Stimulated activated CD4-positive, alpha-beta T cell treated with anti-CD3 and anti-CD28 coated beads, Interleukin-4, amount 100 ng/mL, for 48 hours (primary cell): ENCODE measurements around the gene MALRD1.

Experiments used
- DNase-seq, 2 donors: peaks; one replicate each; pipeline ENCODE4 v3.0.0-alpha.2; 2020; ENCODE audit warnings: low read depth in 2 of 2

Gene MALRD1

DNA sequence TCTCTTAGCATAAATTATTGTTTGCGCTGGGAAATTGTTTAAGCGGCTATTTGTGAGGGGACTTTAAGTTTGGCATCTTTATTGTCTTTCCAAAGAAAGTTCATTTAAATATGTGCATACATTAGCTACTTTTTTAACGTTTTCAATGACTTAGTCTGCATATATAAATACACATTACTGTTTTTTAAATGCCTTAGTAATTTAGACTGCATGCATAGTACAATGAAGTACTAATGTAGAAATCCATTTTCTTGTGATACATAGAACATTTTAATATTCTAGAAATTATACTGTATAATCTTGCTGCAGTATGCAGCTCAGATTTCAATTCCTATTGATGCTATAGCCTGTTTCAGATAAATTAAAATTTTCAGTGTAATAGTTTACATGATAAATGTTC is 325.4 kb downstream of the MALRD1 start:
- DNase-seq, result no peak

DNA sequence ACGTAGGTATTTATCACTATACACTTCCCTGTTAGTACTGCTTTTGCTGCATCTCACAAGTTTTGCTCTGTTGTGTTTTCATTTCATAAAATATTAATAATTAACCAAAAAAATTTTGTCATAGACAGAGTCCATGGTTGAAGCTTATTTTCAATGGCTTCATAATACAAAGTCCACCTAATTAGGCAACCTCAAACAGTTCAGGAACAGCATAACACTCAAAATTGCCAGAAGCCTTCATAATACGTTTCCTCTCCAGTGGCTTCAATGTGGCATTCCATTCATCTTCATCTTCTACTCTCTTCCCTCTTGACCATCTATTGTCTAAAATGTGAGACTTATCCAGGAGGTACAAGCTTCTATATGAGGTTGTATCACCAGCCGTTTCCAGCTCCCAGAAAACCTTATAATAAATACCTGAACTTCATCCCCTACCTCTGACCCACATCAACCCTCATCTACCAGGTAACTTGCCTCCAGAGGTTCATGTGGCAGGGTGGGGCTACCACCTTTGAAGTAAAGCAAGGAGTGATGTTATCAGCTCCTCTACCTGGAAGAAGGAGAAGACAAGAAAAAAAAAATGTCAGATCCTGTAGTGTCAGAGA is 337.3 kb downstream of the MALRD1 start:
- no peak for DNase-seq

DNA sequence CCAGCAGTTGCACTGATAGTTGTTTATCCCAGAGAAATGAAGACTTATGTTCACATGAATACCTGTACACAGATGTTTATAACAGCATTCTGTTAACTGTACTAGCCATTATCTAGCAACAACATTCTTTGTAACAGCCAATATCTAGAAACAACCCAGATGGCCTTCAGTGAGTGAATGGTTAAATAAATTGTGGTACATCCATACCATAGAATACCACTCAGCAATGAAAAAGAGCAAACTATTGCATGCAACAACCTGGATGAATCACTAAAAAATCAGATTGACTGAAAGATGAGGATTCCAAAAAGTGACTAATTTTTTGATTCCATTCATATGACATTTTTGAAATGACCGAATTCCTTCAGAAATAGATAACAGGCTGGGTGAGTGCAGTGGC is 360.3 kb downstream of the MALRD1 start:
- DNase-seq, result no peak

DNA sequence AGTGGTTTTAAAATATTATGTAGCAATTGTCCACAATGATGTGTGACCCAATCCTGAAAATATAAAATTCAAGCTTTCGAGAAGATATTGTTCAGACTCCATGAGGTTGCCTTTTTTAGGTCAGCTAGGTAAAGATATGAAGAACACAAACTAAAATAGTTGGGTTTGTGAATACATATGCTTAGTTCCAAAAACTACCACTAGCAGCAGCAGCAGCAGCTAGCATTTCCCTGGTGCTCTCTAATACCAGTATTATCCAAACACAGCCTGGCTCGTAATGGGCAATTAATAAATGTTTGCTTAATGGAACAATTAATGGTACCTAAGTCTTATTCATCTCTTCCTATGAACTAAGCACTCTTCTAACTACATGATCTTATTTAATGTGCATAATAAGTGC is 362.5 kb downstream of the MALRD1 start:
- no peak for DNase-seq

DNA sequence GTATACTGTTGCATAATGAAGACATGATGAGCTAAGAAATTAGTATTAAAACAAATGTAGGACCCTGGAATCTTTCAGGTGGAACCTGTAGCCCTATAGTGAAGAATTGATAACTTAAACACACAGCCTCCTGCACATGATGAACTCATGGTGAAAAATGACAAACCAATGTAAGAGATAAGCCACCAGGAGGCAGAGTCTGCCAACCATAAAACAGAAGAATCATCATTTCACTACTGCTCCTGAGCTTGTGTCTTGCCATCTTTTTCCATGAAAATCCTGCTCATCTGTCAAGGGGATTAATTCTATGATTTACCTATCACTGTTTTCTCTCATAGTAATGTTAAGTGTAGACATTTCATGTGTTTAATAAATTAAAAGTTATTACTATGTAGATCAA is 363.9 kb downstream of the MALRD1 start:
- no peak for DNase-seq

DNA sequence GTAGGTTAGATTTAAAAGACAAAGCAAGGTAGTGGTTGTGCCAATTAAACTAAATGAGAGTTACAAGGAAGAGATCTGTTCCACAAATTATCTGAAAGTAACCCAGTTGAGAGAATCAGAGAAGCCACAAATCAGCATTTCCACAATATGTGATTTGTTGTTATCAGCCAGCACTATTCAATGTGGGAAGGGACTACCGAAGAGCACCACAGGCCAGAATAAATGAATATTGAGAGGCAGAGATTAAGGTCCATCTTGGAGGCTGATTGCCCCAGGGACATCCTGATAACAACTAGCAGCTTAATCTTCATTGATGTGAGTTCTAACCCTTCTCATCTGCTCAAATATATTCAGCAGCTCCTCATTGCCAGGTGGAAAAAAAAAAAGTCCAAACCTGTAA is 367.6 kb downstream of the MALRD1 start:
- no peak for DNase-seq

DNA sequence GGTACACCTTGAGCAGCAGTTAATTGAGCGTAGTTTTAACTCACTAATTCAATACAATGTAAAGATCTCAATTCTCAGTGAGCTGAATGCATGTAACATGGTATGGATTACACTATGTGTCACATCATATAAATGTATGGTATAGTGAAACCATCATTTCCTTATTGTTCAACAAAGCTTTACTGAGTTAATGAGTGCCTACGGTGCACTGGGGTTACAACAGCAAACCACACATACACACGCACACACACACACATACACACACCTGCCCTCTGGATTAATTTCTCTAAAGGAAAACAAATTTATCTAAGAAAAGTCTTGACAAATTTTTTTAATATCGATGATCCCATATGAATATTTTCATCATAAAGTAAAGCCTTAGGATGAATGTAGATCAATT is 369.1 kb downstream of the MALRD1 start:
- DNase-seq, result no peak

DNA sequence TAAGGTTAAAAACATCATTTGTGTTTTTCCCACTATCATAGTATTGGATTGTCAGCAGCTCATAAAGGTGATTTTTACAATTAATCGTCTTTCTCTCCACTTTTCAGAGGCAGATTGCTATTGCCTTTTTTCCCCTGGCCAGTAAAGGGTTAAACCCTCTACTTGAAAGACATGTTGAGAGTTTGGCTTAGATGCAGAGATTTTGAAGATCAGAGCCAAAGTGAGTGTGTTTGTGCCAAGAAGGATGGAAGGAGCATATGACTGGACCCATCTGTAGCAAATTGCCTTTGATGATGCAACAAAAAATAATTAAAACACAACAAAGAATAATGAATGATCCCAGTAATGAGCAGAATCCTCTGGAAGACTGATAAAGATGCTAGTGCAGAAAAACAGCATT is 373.1 kb downstream of the MALRD1 start:
- DNase-seq, result no peak

DNA sequence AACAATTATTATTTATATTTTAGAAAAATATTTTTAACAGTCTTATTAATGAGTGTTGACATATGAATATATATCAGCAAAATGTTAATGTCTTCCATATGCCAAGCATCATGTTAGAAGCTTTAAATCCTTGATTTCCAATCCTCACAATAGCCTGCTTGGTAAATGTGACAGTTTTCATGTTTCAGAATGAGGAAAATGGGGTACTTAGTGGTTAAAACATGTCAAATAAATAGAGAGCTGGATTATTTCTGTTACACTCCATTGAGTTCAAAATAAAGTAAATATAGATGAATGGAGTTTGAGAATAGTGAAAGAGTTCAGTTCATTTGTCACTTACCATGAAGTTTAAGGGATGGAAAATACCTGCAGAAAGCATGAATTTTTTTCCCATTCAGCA is 377.4 kb downstream of the MALRD1 start:
- DNase-seq, result no peak

DNA sequence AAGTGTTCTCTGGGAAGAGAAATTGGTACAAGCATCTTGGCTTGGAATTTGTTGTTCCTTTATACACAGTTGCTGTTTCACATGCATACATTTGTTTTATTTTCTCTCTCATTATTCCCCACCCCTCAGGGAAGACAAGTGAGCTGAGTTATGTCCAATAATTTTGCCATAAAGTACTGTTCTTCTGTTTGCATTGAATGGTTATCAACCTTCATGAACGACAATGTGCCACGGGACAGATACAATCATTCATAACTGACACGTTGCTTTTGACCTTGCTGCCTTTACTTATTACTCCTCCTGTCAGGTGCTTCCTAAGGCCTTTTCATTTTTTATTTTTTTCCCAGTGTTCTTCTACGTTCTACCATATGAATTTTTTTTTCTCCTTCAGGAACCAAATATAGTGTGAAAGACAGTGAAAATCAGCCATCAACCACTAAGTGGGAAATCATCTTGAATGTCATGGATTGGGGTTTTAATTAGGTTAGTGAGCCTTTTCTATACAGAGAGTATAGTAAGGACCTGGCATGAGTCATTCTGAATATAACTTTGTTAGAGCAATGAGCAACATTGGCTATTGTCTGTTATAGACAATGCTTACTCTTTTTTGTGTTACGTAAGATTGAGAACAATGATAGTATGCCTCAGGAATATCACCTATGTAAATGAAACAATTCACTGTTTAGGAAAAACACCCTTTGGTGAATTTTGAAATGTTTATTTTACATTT is 383.2 kb downstream of the MALRD1 start:
- DNase-seq, result no peak

DNA sequence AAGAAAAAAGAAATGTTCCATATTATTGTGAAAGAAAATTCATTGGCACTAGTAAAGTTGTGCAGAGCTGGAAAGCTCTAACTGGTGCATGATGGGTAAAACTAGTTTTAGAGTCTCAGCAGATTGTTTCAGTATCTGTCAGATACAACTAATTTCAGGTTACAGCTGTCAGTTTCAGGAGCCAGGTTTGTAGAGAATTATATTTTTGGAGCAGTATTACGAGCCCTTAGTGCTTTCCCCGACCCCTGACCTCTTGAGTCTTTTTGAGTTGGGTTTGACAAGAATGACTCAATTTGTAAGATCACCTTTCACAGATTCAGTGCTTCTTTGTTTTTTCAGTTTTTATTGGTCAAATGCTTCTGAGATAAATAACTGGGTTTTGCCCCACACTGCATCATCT is 401.3 kb downstream of the MALRD1 start:
- no peak for DNase-seq

DNA sequence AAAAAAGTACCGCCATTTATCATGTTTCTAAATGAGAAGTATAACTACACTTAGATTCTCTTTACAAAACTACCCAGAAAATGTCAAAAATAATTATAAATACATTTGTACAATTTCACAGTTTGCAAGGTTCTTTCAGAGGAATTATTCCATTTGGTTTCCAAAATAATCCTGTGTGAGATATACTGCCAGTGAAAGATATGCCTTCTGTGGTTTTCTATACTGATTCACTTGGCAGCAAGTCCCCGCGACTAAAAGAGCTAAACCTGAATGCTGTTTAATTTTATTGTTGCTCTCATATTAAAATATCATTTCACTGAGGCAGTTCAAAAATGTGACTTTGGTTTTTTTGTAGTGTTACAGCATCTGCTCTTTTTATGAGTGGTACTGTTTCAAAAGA is 402.8 kb downstream of the MALRD1 start:
- no peak for DNase-seq

DNA sequence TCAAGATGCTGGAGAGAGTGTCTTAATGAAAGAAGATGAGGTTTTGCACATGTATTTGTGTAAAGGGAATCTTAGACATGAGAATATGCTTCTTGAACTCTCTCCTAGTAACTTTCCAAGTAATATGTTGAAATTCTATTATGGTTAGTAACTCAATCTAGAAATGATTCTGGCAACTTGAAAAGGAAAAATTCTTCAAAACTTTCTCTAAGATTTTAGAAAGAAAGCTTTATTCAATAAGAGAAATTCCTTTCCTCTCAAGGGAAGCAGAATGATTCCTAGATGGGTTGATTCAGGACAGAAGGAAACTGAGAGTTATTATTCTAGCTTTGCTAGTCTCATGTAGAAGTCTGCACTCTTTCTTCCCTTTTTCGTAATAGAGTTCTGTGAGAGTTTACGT is 403.3 kb downstream of the MALRD1 start:
- DNase-seq, result no peak

DNA sequence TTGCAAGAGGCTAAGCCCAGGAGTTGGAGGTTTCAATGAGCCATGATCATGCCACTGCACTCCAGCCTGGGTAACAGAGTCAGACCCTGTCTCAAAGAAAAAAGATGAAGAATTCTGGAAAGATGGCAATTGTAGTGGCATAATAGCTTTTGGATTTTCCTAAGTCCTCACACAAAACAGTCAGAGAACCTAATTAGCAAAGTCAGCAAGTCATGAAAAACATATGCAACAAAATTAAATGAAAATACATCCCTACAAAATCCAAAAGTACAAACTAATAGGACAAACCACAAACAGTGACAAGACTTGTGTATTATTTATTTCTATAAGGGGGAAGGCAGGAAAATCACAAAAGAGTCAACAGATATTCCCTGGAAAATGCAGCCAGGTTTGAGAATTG is 405.4 kb downstream of the MALRD1 start:
- no peak for DNase-seq

DNA sequence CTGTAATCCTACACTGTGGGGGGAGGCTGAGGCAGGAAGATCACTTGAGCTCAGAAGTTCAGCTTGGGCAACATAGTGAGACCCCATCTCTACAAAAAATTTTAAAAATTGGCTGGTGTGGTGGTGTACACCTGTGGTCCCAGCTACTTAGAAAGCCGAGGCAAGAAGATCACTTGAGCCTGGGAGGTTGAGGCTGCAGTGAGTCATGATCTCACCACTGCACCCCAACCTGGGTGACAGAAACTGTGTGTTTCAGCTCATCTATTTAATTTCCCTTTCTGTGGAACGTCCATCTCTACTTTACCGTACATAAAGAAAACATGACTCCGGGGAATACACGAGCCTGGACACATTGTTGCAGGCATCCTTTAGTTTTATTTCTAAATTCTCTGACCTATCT is 413.0 kb downstream of the MALRD1 start:
- DNase-seq, result no peak

DNA sequence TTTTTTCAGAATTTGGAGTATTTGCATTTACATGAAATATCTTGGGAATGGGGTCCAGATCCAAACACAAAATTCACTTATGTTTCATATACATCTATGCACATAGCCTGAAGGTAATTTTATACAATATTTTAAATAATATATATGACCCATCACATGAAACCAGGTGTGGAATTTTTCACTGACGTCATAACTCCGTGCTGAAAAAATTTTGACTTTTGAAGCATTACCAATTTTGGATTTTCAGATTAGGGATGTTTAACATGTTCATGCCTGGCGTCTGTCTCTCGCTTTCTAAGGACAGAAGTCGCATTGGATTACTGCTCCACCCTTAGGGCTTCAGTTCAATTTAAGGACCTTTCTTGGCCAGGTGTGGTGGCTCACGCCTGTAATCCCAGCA is 418.1 kb downstream of the MALRD1 start:
- DNase-seq, result no peak

DNA sequence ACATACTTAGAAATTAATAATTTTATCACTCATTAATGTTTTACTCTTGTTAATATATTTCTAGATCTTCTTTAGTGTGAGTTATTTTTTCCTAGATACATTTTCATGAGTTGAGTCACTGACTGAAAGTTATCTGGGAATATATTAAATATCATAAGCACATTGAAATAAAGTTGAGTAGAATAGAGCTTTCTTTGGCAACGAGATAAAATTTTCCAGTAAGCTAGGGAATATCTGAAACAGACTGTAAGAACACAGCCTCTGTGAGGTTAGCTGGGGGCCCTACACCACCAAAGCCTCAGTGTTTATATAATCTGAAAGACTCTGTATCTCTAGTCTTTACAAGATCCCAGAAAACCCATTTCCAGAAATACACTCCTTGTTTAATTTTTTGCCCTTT is 419.8 kb downstream of the MALRD1 start:
- DNase-seq, result no peak

DNA sequence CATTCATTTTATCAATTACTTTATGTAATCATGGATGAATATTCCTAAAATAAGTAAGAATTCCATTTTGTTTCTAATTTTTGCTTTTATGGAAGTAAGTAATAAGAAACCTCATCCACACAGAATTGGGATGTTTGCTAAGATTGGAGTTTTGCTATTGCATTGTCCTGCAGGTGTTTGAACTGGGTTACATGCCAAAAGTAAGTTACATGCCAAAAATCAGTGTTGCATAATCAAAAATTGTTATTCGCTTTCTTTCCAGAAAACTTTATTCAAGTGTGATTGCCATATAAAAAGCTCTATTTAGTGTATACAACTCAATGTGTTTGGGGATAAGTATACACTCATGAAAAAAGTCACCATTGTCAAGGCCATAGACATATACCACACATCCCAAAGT is 420.9 kb downstream of the MALRD1 start:
- no peak for DNase-seq

DNA sequence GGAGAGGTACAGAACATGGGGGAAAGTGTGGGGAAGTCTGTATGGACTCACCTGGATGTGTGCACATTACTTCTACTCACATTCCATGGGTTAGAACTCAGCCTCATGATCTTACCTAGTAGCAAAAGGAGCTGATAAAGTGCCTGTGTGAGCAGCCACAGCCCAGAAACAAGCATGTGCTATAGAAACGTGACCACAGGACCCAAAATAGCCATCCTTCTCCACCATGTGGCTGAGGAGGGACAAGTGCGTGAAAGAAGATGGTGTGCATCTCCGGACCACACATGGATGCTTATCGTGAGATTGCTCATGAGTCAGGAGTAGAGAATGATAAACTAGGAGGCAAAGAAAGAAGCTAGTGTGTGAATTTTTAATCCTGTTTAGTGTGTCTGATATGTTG is 431.3 kb downstream of the MALRD1 start:
- DNase-seq, result no peak

DNA sequence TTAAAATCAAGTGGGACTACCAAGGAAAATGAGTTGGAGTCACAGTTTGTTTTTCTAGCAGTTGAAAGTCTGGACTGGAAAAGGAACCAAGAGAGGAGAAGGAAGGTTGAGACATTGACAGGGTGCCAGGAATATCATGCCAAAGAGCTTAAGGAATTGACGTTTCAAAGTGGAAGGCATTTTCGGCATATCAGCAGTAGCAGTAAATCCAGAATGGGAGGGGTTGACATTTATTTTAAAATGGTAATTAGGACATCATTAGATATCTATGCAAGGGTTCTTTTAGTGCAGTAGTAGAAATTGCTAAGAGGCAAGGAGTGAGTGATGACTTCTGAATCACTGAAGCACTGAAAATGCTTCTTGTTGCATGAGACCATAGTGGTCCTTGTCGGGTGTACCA is 431.8 kb downstream of the MALRD1 start:
- DNase-seq, result no peak

DNA sequence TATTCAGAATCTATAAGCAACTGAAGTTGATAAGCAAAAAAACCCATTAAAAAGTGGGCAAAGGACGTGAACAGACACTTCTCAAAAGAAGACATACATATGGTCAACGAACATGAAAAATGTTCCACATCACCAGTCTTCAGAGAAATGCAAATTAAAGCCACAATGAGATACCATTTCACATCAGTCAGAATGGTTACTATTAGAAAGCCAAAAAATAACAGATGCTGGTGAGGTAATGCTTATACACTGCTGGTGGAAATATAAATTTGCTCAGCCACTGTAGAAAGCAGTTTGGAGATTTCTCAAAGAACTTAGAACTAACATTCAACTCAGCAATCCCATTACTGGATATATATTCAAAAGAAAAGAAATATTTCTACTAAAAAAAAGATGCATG is 434.8 kb downstream of the MALRD1 start:
- DNase-seq, result no peak

DNA sequence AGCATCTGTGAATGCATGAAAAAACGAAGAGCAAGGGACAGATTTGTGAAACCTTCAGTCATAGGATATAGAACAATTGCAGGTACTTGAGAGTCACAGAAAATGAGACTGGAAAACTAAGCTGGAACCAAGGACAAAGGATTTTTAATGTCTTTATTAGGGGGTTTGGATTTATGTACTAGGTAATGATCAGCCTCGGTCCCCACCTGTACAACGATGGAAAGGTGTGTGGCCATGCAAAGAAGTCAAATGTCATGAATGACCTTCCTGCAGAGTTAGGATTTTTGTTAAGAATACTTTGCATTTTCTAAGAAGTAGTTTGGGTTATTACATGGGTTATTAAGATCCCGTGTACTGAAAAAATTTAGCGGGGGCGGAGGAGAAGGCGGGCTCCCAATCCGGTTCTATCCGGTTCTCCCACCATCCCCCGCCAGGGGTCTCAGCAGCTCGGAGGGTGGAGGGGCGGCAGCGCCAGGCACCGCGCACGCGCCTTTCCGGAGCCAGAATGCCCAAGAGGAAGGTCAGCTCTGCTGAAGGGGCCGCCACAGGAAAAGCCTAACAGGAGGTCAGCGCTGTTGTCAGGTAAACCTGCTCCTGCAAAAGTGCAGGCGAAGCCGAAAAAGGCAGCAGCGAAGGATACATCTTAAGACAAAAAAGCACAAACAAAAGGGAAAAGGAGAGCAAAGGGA is 440.1 kb downstream of the MALRD1 start:
- DNase-seq, result no peak

DNA sequence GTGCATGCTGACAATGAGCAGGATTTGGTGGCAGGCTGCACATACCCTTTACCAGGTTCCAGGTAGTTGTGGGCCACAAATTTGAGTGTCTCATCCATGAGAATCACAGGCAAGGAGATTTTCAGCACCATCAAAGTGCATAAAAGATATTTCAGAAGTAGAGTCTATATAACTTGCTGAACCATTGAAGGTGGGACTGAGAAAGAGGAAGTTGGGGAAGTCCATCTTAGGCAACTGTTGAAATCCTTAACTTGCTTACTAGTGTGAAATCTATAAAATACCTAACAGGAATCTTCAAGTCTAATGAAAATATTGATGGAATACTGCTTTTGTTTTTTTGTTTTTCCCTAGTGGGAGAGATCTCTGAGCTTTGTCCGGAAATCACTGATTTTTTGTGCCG is 442.6 kb downstream of the MALRD1 start:
- DNase-seq, result no peak
